ENCODE measurements around the gene FABP3. TPM values are rescaled to one million over a fixed set of nuclear protein-coding genes. Genes with fewer than 3 reads are reported as not detected.

FABP3 gene
- total RNA-seq, 1 experiment from 2014 or later = 0.49 TPM

- no peaks in the 10 kb centered on the region for H3K27me3 ChIP-seq (ENCODE audit: control insufficient read depth, insufficient read depth, low read length)
- in situ Hi-C loops (cut with HindIII; ENCODE audit: low pct_unique_long_range_greater_than_20kb, low sequenced_read_pairs) (no loop called here), intact Hi-C loops (cut with micrococcal nuclease; ENCODE audit: unreplicated experiment) (no loop called here)
- ATAC-seq (no peak), DNase-seq (ENCODE audit: low read depth, low spot score) (no peak)
- no peaks in the 10 kb centered on the region for H3K9me3 ChIP-seq (ENCODE audit: control insufficient read depth, insufficient read depth, low read depth, low read length)
- H3K36me3 ChIP-seq (ENCODE audit: control insufficient read depth, insufficient read depth, low read length) = no peaks in the 10 kb centered on the region
- ChIA-PET CTCF (interaction anchor here (0.6 kb wide), 1 partner anchor 168 kb away, joined by 5 read pairs; no protein-coding TSS in a partner anchor), POLR2A (no interaction called here)
- H3K4me3 ChIP-seq (ENCODE audit: low read depth in 2 of 2, low read length in 2 of 2) = no peak overlapping the region
- H3K27ac ChIP-seq (ENCODE audit: low read length) = no peak overlapping the region
- H3K4me1 ChIP-seq (ENCODE audit: control insufficient read depth, insufficient read depth, low read length) = no peaks in the 10 kb centered on the region
- TF ChIP-seq, protein P1, sequence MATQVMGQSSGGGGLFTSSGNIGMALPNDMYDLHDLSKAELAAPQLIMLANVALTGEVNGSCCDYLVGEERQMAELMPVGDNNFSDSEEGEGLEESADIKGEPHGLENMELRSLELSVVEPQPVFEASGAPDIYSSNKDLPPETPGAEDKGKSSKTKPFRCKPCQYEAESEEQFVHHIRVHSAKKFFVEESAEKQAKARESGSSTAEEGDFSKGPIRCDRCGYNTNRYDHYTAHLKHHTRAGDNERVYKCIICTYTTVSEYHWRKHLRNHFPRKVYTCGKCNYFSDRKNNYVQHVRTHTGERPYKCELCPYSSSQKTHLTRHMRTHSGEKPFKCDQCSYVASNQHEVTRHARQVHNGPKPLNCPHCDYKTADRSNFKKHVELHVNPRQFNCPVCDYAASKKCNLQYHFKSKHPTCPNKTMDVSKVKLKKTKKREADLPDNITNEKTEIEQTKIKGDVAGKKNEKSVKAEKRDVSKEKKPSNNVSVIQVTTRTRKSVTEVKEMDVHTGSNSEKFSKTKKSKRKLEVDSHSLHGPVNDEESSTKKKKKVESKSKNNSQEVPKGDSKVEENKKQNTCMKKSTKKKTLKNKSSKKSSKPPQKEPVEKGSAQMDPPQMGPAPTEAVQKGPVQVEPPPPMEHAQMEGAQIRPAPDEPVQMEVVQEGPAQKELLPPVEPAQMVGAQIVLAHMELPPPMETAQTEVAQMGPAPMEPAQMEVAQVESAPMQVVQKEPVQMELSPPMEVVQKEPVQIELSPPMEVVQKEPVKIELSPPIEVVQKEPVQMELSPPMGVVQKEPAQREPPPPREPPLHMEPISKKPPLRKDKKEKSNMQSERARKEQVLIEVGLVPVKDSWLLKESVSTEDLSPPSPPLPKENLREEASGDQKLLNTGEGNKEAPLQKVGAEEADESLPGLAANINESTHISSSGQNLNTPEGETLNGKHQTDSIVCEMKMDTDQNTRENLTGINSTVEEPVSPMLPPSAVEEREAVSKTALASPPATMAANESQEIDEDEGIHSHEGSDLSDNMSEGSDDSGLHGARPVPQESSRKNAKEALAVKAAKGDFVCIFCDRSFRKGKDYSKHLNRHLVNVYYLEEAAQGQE (IDR thresholded peaks at IDR 0.05; ENCODE audit: insufficient read depth in 1 of 2, low read depth in 2 of 2, low read length in 1 of 2) = no peak
- BruUV-seq (replicated peaks) = no TSS peak
These were observed 27.1 kb upstream of the FABP3 start for GRCh38 chr1:31399976-31400375.

GRCh38 chr1:31398246-31398645 lies 25.4 kb upstream of the FABP3 start:
- ChIA-PET CTCF (interaction anchor here (0.6 to 0.7 kb wide), 2 partner anchors 8 to 101 kb away, joined by 3 read pairs; no protein-coding TSS in a partner anchor), POLR2A (no interaction called here)
- ATAC-seq (no peak), DNase-seq (ENCODE audit: low read depth, low spot score) (no peak)
- TF ChIP-seq, protein P1 (IDR thresholded peaks at IDR 0.05; ENCODE audit: insufficient read depth in 1 of 2, low read depth in 2 of 2, low read length in 1 of 2) = no peak
- TF ChIP-seq CTCF (IDR thresholded peaks at IDR 0.05) = no peak
- no peak for TF ChIP-seq TCF7L2 (IDR thresholded peaks at IDR 0.05; ENCODE audit: low read depth, low read length)
- no peak for TF ChIP-seq SIN3A (IDR thresholded peaks at IDR 0.05; ENCODE audit: borderline replicate concordance, insufficient read depth, low read depth, low read length)
- no peak for TF ChIP-seq POLR2AphosphoS5 (IDR thresholded peaks at IDR 0.05; ENCODE audit: low read depth, low read length)
- Histone ChIP-seq H3K27me3 (ENCODE audit: control insufficient read depth, insufficient read depth, low read length) (no peaks in the 10 kb centered on the region), H3K9me3 (ENCODE audit: control insufficient read depth, insufficient read depth, low read depth, low read length) (no peaks in the 10 kb centered on the region), H3K4me1 (ENCODE audit: control insufficient read depth, insufficient read depth, low read length) (peaks cover 4% of the 10 kb centered on the region; the same call in 1 of the 2 replicates), H3K4me3 (ENCODE audit: low read depth in 2 of 2, low read length in 2 of 2) (no peak overlapping the region), H3K36me3 (ENCODE audit: control insufficient read depth, insufficient read depth, low read length) (no peaks in the 10 kb centered on the region), H3K27ac (ENCODE audit: low read length) (no peak overlapping the region)
- no TSS peak for BruUV-seq (replicated peaks)
- intact Hi-C loops (cut with micrococcal nuclease; ENCODE audit: unreplicated experiment) (no loop called here), in situ Hi-C loops (cut with HindIII; ENCODE audit: low pct_unique_long_range_greater_than_20kb, low sequenced_read_pairs) (no loop called here)
